GM21526 (cell line): ENCODE results near the gene GUCY2C.
"Not testable (repeated sequence)": the region's sequence is repeated elsewhere in the genome, so short reads cannot be mapped to it uniquely, and the experiment has no call there.

ENCODE experiments used
- ATAC-seq: cut with Tn5 transposase; IDR thresholded peaks from one replicate; pipeline ENCODE4 v1.9.1; 2021; ENCODE audit warnings: moderate library complexity; ENCODE audit not compliant: unreplicated experiment, low FRiP score

Gene GUCY2C

DNA sequence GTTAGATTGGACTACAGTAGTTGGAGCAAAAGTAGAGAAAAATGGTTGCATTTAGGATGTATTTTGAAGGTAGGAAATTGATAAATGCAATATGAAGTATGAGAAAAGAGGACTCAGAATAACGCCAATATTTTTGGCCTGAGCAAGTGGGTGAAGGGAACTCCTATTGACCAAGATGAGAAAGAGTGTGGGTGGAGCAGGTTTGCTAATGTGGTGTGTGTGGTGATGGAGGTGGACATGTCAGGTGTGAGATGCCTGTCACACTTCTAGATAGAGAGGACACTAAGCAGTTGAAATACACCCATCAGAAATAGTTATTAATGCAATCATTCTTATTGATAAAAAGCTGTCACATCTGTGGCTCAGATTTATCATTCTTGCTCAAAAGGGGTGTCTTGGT lies 7.3 kb downstream of the GUCY2C start:
- ATAC-seq, result no peak

DNA sequence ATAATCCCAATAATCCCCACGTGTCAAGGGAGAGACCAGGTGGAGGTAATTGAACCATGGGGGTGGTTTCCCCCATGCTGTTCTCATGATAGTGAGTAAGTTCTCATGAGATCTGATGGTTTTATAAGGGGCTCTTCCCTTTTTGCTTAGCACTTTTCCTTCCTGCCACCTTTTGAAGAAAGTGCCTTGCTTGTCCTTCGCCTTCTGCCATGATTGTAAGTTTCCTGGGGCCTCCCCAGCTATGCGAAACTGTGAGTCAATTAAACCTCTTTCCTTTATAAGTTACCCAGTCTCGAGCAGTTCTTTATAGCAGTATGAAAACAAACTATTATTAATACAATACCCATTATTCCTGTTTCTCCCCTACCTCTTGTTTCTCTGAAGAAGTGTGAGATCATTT lies 14.2 kb downstream of the GUCY2C start:
- not testable (repeated sequence) for ATAC-seq

DNA sequence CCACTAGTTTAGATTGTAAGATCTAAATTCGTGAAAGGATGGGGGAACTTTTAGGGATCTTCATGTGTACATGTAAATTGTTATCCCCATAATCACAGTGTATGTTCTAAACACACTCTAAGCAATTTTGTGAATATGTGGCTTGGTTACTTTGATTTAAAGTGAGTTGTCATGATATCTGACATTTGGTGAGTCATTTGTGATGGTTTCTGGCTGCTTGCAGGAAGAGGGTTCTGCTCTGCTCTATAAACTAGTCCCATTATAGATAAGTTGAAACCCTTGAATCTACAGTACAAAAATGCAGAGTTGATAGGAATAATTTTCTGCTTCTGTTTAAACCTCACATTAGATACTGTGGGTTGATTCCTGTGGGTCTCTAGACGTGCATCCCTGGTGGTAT lies 14.8 kb downstream of the GUCY2C start:
- no peak for ATAC-seq

DNA sequence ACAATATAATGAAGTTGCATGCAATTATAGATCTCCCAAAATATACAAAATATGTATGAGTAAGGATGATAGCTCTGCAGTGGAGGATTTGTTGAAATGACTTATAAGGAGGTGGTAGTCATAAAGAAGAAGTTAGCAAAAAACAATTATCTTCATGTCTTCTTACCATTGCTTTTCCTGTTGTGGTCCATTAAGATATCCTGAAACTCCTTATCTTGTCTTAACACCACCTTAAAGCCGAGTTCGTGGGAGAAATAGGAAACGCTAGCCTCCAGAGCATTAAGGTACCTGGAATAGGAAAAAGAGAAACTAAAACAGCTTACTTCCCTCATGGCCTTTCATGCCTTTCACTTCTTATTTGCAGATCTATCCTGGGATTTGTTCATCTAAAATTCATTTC lies 15.2 kb downstream of the GUCY2C start:
- ATAC-seq, result no peak

DNA sequence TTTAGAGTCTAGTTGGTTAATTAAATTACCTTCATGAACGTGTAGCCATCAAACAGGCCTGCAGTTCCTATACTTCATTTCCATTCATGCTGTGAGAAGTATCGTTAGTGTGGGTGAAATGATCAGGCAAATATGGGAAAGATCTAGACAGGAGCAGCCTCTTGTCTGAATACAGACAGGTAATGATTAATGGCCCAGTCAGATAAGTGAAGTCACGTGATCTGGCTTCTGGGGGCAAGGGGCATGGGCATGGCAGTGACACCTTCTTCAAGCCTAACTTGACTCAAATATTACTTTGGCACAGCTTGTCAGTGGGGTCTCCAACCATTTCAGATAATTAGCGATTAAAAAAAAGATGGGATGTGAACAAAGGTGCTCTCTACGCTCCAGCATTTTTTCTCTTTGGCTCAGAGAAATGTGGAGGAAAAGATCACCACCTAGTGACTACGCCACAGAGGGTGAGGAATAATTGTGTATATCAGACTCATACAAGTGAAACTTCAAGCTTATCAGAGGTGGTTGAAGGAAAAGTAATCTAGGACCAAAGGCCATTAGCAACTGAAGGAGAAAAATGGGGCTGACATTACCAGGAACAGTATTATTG lies 17.8 kb downstream of the GUCY2C start:
- ATAC-seq, result no peak

DNA sequence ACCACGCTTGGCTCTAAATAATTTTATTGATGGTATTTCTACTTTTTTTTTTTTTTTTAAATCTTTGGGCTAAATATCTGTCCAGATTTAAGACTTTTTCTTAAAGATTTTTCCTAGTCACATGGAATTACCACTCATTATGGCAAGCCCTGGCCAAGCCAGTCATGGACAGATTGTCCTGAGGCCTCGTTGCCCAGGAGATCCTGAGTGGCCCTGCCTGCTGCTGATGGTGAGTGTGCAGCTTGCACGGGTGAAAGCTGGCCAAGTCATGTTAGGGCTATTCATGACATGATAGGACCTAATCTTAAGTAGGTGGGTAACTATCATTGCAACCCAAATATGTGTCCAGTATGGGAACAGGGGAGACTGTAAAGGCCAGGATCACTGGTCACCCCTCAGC lies 27.8 kb downstream of the GUCY2C start:
- ATAC-seq, result no peak

DNA sequence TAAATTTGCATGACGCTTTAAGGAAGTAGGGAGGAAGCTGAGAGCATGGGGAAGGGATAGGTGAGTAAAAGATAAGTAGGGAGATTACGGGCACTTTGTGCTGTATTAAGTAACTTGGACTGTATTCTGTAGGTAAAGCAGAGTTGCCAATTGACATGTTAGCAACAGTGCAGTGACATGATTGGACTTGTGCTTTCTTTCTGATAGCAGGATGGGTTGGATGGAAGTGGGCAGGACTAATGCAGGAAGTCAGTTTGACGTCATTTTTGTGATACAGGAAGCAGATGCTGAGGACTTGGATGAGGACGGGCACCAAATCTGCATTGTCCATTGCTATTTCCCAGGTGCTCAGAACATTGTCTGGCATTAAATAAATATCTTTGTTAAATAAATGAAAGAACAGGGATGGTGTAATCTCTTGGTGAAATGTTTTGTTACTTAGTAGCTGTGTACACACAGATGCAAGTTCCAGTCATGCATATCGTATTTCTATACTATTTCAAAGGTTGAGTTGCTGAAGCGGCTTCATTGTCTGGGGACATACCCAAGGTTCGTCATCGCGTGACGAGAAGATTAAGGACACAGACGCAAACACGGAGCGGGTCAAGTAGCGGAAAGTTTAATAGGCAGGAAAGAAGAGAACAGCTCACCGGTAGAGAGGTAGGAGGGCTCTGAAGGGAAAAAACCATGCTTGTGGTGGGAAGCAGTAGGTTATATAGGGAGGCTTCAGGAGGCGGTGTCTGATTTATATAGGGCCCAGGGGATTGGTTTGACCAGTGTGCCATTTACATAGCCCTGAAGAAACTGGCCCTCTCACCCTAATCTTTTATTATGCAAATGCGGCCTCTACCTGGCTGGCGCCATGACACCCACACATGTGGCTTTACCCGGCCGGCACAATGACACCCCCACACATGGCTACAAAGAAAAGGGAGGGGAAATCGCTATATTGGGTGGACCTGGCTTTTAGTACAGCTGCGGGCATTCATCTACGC lies 30.7 kb downstream of the GUCY2C start:
- ATAC-seq, result no peak

DNA sequence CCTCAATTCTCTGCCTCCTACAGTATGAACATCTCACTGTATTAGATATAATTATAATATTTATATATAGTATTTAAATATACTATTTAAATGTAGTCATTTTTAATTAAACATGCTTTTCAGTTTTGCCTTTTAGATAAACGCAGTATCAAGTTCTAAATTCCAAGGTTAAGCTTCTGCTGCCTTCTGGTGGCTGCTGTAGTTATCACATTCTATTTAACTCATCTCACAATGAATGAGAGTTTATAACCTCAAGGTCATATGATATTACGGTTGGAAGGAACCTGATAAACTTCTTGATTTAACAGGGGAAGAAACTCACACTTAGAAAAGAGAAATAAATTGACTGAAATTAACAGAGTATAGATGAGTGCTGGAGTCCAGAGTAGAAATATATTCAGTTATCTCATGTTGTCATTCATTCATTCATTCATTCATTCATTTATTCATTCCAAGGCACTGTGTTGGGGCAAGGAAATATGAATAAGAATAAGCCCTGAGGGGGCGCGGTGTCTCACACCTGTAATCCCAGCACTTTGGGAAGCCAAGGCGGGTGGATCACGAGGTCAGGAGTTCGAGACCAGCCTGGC lies 31.9 kb downstream of the GUCY2C start:
- ATAC-seq, result no peak

DNA sequence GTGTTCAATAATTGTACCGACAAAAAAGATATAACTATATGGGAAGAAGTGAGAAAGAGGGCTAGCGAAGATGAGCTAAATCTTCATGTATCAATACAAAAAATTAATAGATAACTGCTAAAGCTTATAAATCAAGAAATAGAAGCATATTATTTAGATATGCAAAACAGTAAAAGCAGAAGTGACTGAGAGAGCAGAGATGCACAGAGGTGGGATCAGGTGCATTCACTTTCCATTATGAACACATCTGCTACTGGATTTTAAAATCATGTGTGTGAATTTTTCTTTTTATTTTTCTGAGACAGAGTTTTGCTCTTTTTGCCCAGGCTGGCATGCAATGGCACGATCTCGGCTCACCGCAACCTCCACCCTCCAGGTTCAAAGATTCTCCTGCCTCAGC lies 33.4 kb downstream of the GUCY2C start:
- ATAC-seq, result no peak

DNA sequence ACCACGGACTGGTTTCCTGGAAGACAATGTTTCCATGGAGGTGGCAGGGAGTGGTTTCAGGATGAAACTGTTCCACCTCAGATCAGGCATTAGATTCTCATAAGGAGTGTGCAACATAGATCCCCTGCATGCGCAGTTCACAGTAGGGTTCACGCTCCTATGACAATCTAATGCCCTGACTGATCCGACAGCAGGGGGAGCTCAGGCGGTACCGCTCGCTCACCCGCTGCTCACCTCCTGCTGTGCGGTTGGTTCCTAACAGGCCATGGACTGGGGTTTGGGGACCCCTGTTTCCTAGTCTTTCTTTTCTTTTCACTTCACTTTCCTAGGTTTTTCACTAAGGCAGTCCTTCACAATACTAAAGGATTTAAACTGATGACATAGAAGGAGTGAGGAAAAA lies 39.6 kb downstream of the GUCY2C start:
- no peak for ATAC-seq

DNA sequence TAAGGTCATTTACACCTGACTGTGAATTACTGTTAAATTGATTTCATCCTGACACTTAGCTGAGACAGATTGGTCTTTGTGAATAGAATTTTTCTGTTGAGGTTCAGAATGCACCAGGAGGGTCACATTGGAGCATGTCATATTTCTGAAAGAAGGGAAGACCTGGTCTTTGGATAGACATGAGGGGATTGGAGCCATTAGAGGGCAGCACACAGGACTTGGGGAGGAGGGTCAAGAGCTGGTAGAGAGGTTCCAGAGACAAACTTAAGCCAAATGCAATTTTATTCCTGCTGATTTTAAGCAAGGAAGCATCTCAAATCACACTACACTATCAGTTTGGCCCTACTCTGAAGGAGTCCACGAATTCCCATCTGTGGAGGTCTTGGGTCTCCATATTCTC lies 41.1 kb downstream of the GUCY2C start:
- ATAC-seq, result no peak

DNA sequence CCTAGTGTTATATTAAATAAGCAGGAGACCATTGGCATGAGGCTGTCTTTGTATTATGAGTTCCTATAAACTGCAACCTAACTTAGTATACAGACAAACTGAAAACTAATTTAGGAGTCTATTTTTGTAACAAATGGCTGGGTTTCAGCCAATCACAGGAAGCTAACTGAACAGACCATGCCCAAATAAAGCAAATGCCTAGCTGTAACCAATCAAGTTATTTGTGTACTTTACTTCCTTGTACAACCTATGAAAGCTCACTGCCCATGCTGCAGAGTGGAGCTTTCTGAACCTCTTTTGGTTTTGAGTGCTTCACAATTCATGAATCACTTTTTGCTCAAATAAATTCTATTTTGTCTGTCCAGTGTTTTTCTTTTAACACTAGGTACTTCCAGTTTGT lies 41.6 kb downstream of the GUCY2C start:
- no peak for ATAC-seq

DNA sequence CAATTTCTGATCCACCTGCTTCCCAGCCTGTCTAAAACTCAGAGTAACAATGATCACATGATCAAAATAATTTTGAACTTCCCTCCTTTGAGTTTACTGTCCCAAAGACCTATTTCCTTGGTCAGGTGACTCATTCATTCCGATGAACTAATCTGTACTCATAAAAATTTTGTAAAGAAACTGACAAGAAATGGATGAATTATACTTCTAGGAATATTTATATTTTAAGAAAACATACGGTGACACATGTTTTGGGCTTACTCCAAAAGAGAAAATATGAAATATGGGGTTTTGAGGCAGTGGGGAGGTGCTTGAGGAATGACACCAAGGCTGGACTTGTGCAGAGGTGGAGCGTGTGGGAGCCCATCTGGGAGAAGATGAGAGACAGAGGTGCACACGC lies 42.0 kb downstream of the GUCY2C start:
- ATAC-seq, result no peak

DNA sequence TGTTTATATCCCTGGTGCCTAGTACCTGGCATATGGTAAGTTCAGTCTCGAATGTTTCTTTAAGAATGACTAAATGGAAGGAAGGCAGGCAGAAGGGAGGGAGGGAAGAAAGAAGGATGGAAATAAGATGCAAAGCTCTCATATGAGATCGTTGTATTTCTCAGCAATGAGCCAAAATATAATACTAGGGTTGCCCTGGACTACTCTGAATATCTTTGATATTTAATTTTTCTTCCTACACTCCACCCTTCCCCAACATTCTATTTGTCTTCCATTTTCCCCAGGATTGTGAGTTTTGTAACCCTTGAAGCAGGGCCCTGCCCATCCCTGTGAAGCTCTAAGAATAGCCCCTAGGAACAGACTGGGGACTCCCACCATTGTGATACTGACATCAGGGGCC lies 43.9 kb downstream of the GUCY2C start:
- ATAC-seq, result no peak

DNA sequence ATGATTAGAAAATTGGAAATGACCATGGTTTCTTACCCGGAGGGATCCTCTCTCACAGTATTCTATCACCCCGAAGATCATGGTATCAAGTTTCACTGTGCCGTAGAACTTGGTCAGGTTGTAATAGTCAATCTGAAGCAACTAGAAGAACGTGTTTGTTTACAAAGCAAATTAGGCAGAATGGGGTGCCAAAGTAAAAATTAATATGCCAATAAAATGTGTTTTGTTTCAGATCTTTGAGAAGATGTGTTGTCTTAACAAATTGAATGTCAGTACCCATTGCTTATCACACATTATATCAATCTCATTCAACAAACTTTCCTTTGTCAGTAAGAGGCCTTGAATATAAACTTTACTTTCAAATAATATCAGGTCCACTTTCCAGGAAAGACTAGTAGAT lies 45.0 kb downstream of the GUCY2C start:
- no peak for ATAC-seq

DNA sequence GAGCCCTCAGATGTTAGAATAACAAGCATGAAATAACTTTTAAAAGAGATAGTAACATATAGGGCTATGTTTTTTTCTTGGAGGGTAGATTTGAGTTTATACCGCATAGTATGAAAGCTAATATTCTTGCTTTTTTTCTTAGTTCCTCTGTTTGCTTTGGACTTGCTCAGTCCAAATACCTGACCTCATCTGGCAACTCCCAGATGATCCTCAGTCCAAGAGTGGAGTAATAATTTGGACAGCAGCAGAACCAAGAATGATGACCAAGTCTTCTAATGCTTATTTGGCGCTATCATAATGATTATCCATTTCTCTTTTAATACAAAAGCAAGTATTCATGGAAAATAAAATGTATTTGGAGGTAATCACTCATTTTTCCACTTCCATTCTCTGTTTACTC lies 45.6 kb downstream of the GUCY2C start:
- no peak for ATAC-seq

DNA sequence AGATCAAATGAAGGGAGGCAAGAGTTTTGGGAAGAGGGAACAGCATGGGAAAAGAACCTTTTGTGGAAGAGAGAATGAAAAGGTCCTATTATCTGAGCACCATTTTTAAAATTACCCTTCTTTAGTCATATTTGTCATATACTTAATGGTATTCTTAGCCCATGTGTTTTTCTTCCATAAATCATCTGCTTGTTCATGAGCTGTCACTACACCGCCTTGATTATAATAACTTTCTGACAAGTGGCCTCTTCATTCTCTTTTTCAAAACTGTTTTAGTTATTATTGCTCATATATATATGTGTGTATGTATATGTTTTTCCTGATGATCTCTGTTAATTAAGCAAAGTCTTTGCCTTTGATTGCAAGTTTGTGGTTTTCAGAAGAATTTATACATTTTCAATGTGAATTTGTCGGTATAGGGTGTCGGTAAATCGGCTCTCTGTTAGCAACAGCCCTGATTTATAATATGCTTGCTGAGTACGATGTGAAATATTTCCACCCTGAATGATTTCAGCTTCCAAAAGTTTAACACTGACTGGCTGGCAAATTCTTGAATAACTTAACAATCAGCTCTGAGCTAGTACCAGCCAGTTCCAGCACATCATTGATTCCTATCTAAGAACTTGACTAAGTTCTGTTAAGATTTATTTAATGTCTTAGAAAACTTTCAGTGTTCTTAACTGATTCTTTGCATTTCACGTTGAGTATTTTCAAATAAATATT lies 49.2 kb downstream of the GUCY2C start:
- no peak for ATAC-seq

DNA sequence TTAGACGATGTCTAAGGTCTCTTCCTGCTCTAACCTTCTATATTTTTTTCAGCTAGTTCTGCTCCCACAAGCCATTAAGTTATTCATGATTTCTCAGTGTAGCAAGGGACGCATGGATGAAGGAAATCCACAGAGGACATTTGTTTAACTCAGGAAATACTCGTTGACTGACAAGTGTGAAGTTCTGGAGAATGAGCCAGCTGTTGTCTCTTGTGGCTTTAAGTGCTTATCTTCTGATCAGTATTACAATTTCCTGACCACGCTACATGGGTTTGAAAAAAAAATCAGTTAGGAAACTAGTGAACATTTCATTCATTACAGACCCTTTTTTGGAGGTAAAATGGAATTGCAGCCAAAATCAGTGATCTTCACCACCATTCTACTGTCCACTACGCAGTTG lies 53.1 kb downstream of the GUCY2C start:
- no peak for ATAC-seq

DNA sequence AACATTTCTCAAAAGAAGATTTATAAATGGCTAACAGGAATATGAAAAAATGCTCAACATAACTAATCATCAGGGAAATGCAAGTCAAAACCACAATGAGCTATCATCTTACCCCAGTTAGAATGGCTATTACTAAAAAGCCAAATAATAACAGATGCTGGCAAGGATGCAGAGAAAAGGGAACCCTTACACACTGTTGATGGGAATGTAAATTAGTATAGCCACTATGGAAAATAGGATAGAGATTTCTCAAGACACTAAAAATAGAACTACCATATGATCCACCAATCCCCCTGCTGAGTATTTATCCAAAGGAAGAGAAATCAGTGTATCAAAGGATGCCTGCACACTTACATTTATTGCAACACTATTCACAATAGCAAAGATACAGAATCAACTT lies 58.3 kb downstream of the GUCY2C start:
- ATAC-seq, result no peak

DNA sequence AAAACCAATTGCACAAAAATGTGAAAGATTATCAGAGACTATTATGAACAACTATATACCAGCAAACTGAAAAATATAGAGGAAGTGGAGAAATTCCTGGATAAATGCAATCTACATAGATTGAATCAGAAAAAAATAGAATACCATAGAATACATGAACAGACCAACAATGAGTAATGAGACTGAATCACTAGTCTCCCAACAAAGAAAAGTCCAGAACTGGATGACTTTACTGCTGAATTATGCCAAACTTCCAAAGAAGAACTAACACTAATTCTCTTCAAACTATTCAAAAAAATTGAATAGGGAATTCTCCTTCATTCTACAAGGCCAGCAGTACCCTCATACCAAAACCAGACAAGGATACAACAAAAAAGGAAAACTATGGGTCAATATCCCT lies 60.6 kb downstream of the GUCY2C start:
- no peak for ATAC-seq

DNA sequence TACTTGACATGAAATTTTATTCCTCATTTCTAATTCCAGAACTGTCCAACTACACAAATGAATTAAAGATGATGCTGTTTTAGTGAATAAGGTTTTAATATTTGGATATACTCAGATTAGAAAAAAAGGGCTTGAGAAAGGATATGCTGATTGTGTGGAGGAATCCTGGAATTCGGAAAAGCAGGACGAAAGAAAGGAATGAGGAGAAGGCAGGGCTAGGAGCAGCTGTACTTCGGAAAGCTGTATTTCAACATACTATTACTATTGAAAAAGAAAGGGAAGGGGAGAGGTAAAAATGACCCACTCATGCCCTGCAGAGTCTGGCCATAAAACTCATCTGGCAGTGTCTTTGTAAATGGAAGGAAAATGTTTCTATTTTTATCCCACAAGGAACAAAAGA lies 65.6 kb downstream of the GUCY2C start:
- ATAC-seq, result no peak
